IMR-90 (cell line): ENCODE results near the gene VGLL1. TPM values are rescaled to one million over a fixed set of nuclear protein-coding genes. Genes with fewer than 3 reads are reported as not detected.

ENCODE experiments used
- ATAC-seq: fragments of 200-7000 bp; cut with Tn5 transposase; 2 replicates; pipeline ENCODE4 v1.9.1; 2020; ENCODE audit warnings: low read depth, mild to moderate bottlenecking, moderate library complexity
- BruUV-seq: library from RNA; stranded (reverse); fragments of 400-500 nt; replicated peaks from 2 replicates; lab custom pipeline; 2021; lab: Mats Ljungman, UMichigan
- CTCF ChIA-PET: fragments of 300-600 bp; formaldehyde crosslinking; extraction: SDS; loops from one replicate; lab custom pipeline; 2021; ENCODE audit warnings: antibody characterized with exemption; lab: Yijun Ruan, JAX
- POLR2A ChIA-PET: fragments of 300-600 bp; sonication (Branson Sonifier 250); formaldehyde crosslinking; loops from one replicate; lab custom pipeline; 2022; ENCODE audit warnings: antibody characterized with exemption; ENCODE audit not compliant: unreplicated experiment; lab: Charles Lee
- DNase-seq: peaks from one replicate; pipeline ENCODE4 v3.0.0; 2013
- H2AFZ ChIP-seq: replicated peaks from 2 replicates; pipeline ENCODE3; 2013; ENCODE audit warnings: low read length, mild to moderate bottlenecking; ENCODE audit not compliant: poor library complexity
- H2AK5ac ChIP-seq: 2 replicates; pipeline ENCODE4 v1.6.1; 2013; ENCODE audit warnings: low read depth, low read length, inconsistent platforms
- H2AK9ac ChIP-seq: replicated peaks from 2 replicates; pipeline ENCODE3; 2013; ENCODE audit warnings: mild to moderate bottlenecking, low read depth, low read length, moderate library complexity; ENCODE audit not compliant: poor library complexity
- H2BK120ac ChIP-seq: 2 replicates; pipeline ENCODE4 v1.6.1; 2013; ENCODE audit warnings: low read depth, low read length, inconsistent platforms
- H2BK15ac ChIP-seq: 3 replicates; pipeline ENCODE4 v1.6.1; 2013; ENCODE audit warnings: low read depth, low read length, inconsistent platforms
- H2BK20ac ChIP-seq: 2 replicates; pipeline ENCODE4 v1.6.1; 2013; ENCODE audit warnings: low read depth, mild to moderate bottlenecking, inconsistent platforms, low read length, moderate library complexity
- H2BK5ac ChIP-seq: 2 replicates; pipeline ENCODE4 v1.6.1; 2013; ENCODE audit warnings: mild to moderate bottlenecking, low read depth, low read length, inconsistent platforms; ENCODE audit not compliant: poor library complexity, severe bottlenecking
- H3K14ac ChIP-seq: replicated peaks from 2 replicates; pipeline ENCODE4 v1.6.1; 2013; ENCODE audit warnings: low read depth, low read length, inconsistent platforms
- H3K18ac ChIP-seq: 2 replicates; pipeline ENCODE4 v1.6.1; 2013; ENCODE audit warnings: low read depth, low read length, control low read depth
- H3K23ac ChIP-seq: 2 replicates; pipeline ENCODE4 v1.6.1; 2013; ENCODE audit warnings: low read depth, low read length, inconsistent platforms
- H3K27ac ChIP-seq: 2 replicates; pipeline ENCODE4 v1.5.1; 2013; ENCODE audit warnings: mild to moderate bottlenecking, control low read depth, low read length; ENCODE audit not compliant: insufficient read depth
- H3K27me3 ChIP-seq: 2 replicates; pipeline ENCODE4 v1.6.1; 2013; ENCODE audit warnings: low read length; ENCODE audit not compliant: control insufficient read depth, insufficient read depth
- H3K36me3 ChIP-seq: 2 replicates; pipeline ENCODE4 v1.6.1; 2013; ENCODE audit warnings: low read length, mixed read lengths; ENCODE audit not compliant: control insufficient read depth, insufficient read depth
- H3K4ac ChIP-seq: 2 replicates; pipeline ENCODE4 v1.6.1; 2013; ENCODE audit warnings: low read depth, low read length, inconsistent platforms
- H3K4me1 ChIP-seq: 2 replicates; pipeline ENCODE4 v1.6.1; 2013; ENCODE audit warnings: low read length, mixed read lengths; ENCODE audit not compliant: control insufficient read depth, insufficient read depth
- H3K4me2 ChIP-seq: 2 replicates; pipeline ENCODE4 v1.6.1; 2013; ENCODE audit warnings: low read depth, mild to moderate bottlenecking, control low read depth, low read length, moderate library complexity
- H3K4me3 ChIP-seq: 2 replicates; pipeline ENCODE4 v1.5.1; 2013; ENCODE audit warnings: low read depth, mild to moderate bottlenecking, control low read depth, low read length, moderate library complexity; ENCODE audit not compliant: insufficient read depth
- H3K56ac ChIP-seq: 2 replicates; pipeline ENCODE4 v1.6.1; 2013; ENCODE audit warnings: low read length, inconsistent platforms; ENCODE audit not compliant: insufficient read depth; ENCODE audit errors: extremely low read depth
- H3K79me1 ChIP-seq, 2 experiments: 2 replicates each; pipeline ENCODE4 v1.6.1; 2013; ENCODE audit warnings: low read length in 2 of 2, inconsistent platforms in 1 of 2, low read depth in 1 of 2
- H3K9ac ChIP-seq: 2 replicates; pipeline ENCODE4 v1.6.1; 2013; ENCODE audit warnings: low read depth, low read length, control low read depth
- H3K9me1 ChIP-seq: 2 replicates; pipeline ENCODE4 v1.6.1; 2013; ENCODE audit warnings: low read length, inconsistent platforms; ENCODE audit not compliant: insufficient read depth
- H3K9me3 ChIP-seq: 2 replicates; pipeline ENCODE4 v1.6.1; 2013; ENCODE audit warnings: low read length; ENCODE audit not compliant: control insufficient read depth, insufficient read depth
- H4K20me1 ChIP-seq: 2 replicates; pipeline ENCODE4 v1.6.1; 2013; ENCODE audit warnings: low read length, inconsistent platforms; ENCODE audit not compliant: insufficient read depth
- H4K5ac ChIP-seq: 2 replicates; pipeline ENCODE4 v1.6.1; 2013; ENCODE audit warnings: mild to moderate bottlenecking, low read depth, low read length, control low read depth
- H4K8ac ChIP-seq, 2 experiments: 2 replicates each; pipeline ENCODE4 v1.6.1; 2013; ENCODE audit warnings: low read depth in 2 of 2, low read length in 2 of 2, control low read depth in 1 of 2, inconsistent platforms in 1 of 2
- H4K91ac ChIP-seq: 2 replicates; pipeline ENCODE4 v1.6.1; 2013; ENCODE audit warnings: low read depth, low read length, inconsistent platforms; ENCODE audit not compliant: insufficient read depth
- BHLHE40 ChIP-seq: fragments of 150-350 bp; IDR thresholded peaks from 2 replicates; pipeline ENCODE4 v1.6.1; 2016; ENCODE audit warnings: mild to moderate bottlenecking, low read depth, low read length
- CEBPB ChIP-seq: IDR thresholded peaks from 2 replicates; pipeline ENCODE4 v1.6.1; 2012; ENCODE audit warnings: low read depth, low read length, improper control_type of control experiment
- CTCF ChIP-seq: conservative IDR thresholded peaks from 2 replicates; pipeline ENCODE4 v1.5.1; 2012; ENCODE audit warnings: mild to moderate bottlenecking, low read depth, low read length, improper control_type of control experiment
- ELK1 ChIP-seq: fragments of 150-350 bp; IDR thresholded peaks from 2 replicates; pipeline ENCODE4 v1.6.1; 2016; ENCODE audit warnings: low read depth, mild to moderate bottlenecking, low read length, moderate library complexity, borderline replicate concordance
- FOS ChIP-seq: fragments of 150-350 bp; IDR thresholded peaks from 2 replicates; pipeline ENCODE4 v1.6.1; 2016; ENCODE audit warnings: low read depth, low read length
- MAFK ChIP-seq: IDR thresholded peaks from 2 replicates; pipeline ENCODE4 v1.6.1; 2012; ENCODE audit warnings: low read depth, low read length, improper control_type of control experiment
- MAZ ChIP-seq: IDR thresholded peaks from 2 replicates; pipeline ENCODE4 v1.6.1; 2012; ENCODE audit warnings: low read depth, mild to moderate bottlenecking, low read length, improper control_type of control experiment, moderate library complexity, borderline replicate concordance
- MXI1 ChIP-seq: IDR thresholded peaks from 2 replicates; pipeline ENCODE4 v1.6.1; 2012; ENCODE audit warnings: low read depth, mild to moderate bottlenecking, low read length, moderate library complexity, borderline replicate concordance
- NFE2L2 ChIP-seq: fragments of 150-350 bp; IDR thresholded peaks from 2 replicates; pipeline ENCODE4 v1.6.1; 2016; ENCODE audit warnings: low read depth, mild to moderate bottlenecking, low read length
- RAD21 ChIP-seq: IDR thresholded peaks from 2 replicates; pipeline ENCODE4 v1.6.1; 2012; ENCODE audit warnings: low read length, improper control_type of control experiment
- RCOR1 ChIP-seq: IDR thresholded peaks from 2 replicates; pipeline ENCODE4 v1.6.1; 2012; ENCODE audit warnings: mild to moderate bottlenecking, low read length, improper control_type of control experiment; ENCODE audit not compliant: insufficient replicate concordance
- SMC3 ChIP-seq: fragments of 150-350 bp; IDR thresholded peaks from 2 replicates; pipeline ENCODE4 v1.6.1; 2016; ENCODE audit warnings: low read depth, mild to moderate bottlenecking, antibody characterized with exemption, low read length, moderate library complexity
- USF2 ChIP-seq: fragments of 150-350 bp; IDR thresholded peaks from 2 replicates; pipeline ENCODE4 v1.6.1; 2017; ENCODE audit warnings: mild to moderate bottlenecking, antibody characterized with exemption, low read length, low read depth
- WGBS, 2 experiments: methylation state at CpG; one replicate each; pipeline versions ENCODE4 v1.1.5 to v1.1.7; 2013; ENCODE audit warnings: missing lambda C conversion rate in 2 of 2; ENCODE audit not compliant: insufficient read length in 1 of 2; ENCODE audit errors: extremely low coverage in 2 of 2; 5-methylcytosine and 5-hydroxymethylcytosine counted together
- dilution Hi-C: fragments of 300-500 bp; cut with HindIII; formaldehyde crosslinking; loops from one replicate; pipeline ENCODE4 v1.14.3; 2018; ENCODE audit warnings: low sequenced_read_pairs; ENCODE audit not compliant: unreplicated experiment
- in situ Hi-C: fragments of 300-500 bp; cut with MboI; formaldehyde crosslinking; loops from 3 replicates; pipeline ENCODE4 v1.14.3; 2019; ENCODE audit warnings: low sequenced_read_pairs, inconsistent platforms, mixed read lengths
- intact Hi-C: fragments of 100-400 bp; cut with micrococcal nuclease; formaldehyde crosslinking; loops from 2 replicates; pipeline ENCODE4 v1.10.0; 2022
- polyA plus RNA-seq, 3 experiments: library from polyadenylated mRNA; depleted of rRNA; stranded (reverse); fragments of >200 nt; gene quantifications; 2 replicates each; pipeline ENCODE4 v1.2.3, GENCODE V29; 2012; ENCODE audit warnings: low replicate concordance in 1 of 3
- total RNA-seq: library from RNA; depleted of rRNA; stranded (reverse); fragments of >200 nt; gene quantifications from 2 replicates; pipeline ENCODE4 v1.2.3, GENCODE V29; 2012

The VGLL1 gene
- total and polyA plus RNA-seq, 2 of the 4 experiments (the other 2 are of a cell fraction), result not detected

GRCh38 chrX:136529795-136530194 lies 2.2 kb upstream of the VGLL1 start:
- no CpG with 5 or more reads among the region's 2 CpGs for WGBS, 2 experiments
- no peak overlapping the region for H3K9ac ChIP-seq
- H3K18ac ChIP-seq, result no peak overlapping the region
- H2BK20ac ChIP-seq, result no peak overlapping the region
- H3K56ac ChIP-seq, result no peak overlapping the region
- CTCF ChIA-PET, result no interaction called here
- H3K36me3 ChIP-seq, result no peaks in the 10 kb centered on the region
- no peak overlapping the region for H2AK9ac ChIP-seq
- no peaks in the 10 kb centered on the region for H3K9me3 ChIP-seq
- no TSS peak for BruUV-seq
- peaks cover 2% of the 10 kb centered on the region for H3K27me3 ChIP-seq
- no peak overlapping the region for H3K4ac ChIP-seq
- no peaks in the 10 kb centered on the region for H4K20me1 ChIP-seq
- no peak overlapping the region for H2BK15ac ChIP-seq
- no peak overlapping the region for H4K5ac ChIP-seq
- no peak overlapping the region for H3K27ac ChIP-seq
- no peak overlapping the region for H2AK5ac ChIP-seq
- ATAC-seq (no peak), DNase-seq (no peak)
- in situ Hi-C loops (no loop called here), dilution Hi-C loops (no loop called here), intact Hi-C loops (no loop called here)
- H4K8ac ChIP-seq, result no peak overlapping the region
- no peak overlapping the region for H2BK120ac ChIP-seq
- H3K4me3 ChIP-seq, result no peak overlapping the region
- no peak for TF ChIP-seq USF2
- no peak for TF ChIP-seq MXI1
- no peak for TF ChIP-seq FOS
- TF ChIP-seq NFE2L2, result no peak
- no peak for TF ChIP-seq ELK1
- TF ChIP-seq MAFK, result no peak
- no peak for TF ChIP-seq CTCF
- no peak for TF ChIP-seq MAZ
- TF ChIP-seq BHLHE40, result no peak
- TF ChIP-seq RCOR1, result no peak
- TF ChIP-seq SMC3, result no peak
- no peak for TF ChIP-seq CEBPB
- TF ChIP-seq RAD21, result no peak
- H3K14ac ChIP-seq, result no peak overlapping the region
- POLR2A ChIA-PET, result no interaction called here
- no peak overlapping the region for H3K4me2 ChIP-seq
- no peak overlapping the region for H4K91ac ChIP-seq
- no peaks in the 10 kb centered on the region for H3K79me1 ChIP-seq
- no peak overlapping the region for H3K23ac ChIP-seq
- no peak overlapping the region for H2BK5ac ChIP-seq
- no peaks in the 10 kb centered on the region for H3K9me1 ChIP-seq
- no peaks in the 10 kb centered on the region for H3K4me1 ChIP-seq
- no peak overlapping the region for H2AFZ ChIP-seq
